GM19328 (cell line): ENCODE data around the gene ST6GALNAC5.
"Not testable (repeated sequence)": the region's sequence is repeated elsewhere in the genome, so short reads cannot be mapped to it uniquely, and the experiment has no call there.

Source experiments
- ATAC-seq: cut with Tn5 transposase; IDR thresholded peaks from one replicate; pipeline ENCODE4 v1.9.1; 2021; ENCODE audit warnings: mild to moderate bottlenecking, moderate library complexity; ENCODE audit not compliant: unreplicated experiment

Gene ST6GALNAC5

GRCh38 chr1:76867342-76868130, at the start of gene ST6GALNAC5:
Gene ST6GALNAC5, plus strand, starts transcription at chr1:76867480.
- no peak for ATAC-seq

DNA sequence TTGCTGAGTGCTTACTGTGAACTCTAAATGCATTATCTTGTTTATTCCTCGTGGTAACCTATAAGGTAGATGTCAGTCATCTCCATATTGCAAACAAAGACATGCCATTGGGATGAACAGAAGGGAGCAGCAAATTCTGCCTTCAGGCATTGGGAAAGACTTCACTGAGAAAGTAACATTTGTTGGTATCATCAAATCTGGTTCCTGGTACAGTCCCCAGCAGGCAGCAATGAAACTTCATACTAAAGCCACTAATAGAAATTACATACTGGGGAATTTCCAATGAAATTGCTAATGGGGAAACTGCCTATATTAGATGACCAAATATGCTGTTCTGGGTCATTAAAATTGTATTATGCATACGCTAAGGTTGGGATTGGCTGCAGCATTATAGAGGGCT, 47.3 kb upstream of the ST6GALNAC5 start:
- ATAC-seq, result no peak

- ATAC-seq, result not testable (repeated sequence)
These were observed 44.3 kb upstream of the ST6GALNAC5 start for GRCh38 chr1:76822961-76823360.

GRCh38 chr1:76824106-76824505, 43.2 kb upstream of the ST6GALNAC5 start:
- no peak for ATAC-seq

GRCh38 chr1:76826072-76826845, 41.0 kb upstream of the ST6GALNAC5 start:
- ATAC-seq, result no peak

GRCh38 chr1:76827066-76827465, 40.2 kb upstream of the ST6GALNAC5 start:
- ATAC-seq, result no peak

DNA sequence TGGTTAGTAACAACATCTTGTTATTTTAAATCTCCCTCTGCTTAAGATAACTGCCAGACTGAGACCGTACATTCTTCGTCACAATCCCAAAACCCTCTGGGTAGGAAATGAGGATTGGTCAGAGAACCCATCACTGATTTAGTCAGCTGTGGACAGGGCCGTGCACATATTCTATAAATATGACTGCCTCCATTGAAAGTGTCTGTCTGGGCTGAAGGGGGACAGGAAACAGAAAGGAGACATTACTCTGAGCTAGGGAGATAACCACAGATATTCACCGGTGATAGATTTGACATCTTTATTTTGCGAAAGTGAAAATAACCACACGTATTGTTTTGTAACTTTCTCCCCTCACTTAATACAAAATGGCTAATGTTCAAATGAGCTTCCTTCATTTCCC, 36.9 kb upstream of the ST6GALNAC5 start:
- no peak for ATAC-seq

DNA sequence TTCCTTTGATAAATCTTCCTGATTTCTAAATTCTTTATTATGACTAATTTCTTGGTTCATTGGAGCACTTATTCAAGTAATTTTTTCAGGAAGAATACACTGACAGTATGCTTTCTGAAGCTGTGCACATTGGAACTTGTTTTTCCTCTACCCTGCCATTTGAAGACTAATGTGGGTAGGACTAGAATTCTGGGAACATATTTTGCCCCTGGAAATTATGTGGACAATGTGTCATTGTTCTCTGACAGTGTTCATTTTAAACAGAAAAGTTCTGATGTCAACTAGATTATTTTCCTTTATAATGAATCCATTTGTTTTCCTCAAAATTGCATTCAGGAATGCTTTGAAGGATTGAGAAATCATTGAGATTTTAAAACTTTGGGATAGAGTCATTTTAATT, 34.8 kb upstream of the ST6GALNAC5 start:
- no peak for ATAC-seq

- no peak for ATAC-seq
These were observed 34.1 kb upstream of the ST6GALNAC5 start for GRCh38 chr1:76833151-76833550.

DNA sequence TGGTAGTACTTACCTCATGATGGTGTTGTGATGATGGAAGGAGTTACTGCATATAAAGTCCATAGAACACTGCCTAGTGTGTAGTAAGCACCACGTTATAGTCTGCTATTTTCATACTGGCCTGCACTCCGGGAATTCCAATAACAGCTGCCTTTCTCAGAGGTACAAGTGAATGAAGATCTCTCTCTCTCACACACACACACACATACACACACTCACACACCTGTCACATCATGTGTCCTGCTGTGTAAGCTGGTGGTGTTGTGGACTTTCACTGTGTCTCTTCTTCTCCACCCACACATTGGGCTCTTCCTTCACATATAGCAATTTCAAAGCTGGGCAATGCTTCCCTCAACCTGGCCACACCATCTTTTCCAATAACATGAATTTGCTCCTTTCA, 33.4 kb upstream of the ST6GALNAC5 start:
- no peak for ATAC-seq

DNA sequence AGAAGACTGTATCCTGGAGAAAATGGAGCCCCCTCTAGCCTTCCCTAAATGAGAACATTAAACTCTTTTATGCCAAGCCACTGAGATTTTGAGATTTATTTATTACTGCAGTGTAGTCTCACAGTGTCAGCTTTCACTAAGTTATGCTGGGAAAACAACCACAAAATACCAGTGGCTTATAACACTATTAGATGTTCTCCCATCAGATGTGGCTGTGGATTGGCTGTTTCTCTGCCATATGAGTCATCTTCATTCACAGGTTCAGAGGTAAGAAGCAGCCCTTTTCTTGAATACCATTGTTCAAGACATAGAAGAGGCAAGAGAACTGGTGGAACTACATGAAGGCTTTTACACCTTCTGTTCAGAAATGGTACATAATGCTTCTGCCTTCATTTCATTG, 32.1 kb upstream of the ST6GALNAC5 start:
- no peak for ATAC-seq

GRCh38 chr1:76840278-76840677, 27.0 kb upstream of the ST6GALNAC5 start:
- ATAC-seq, result no peak

DNA sequence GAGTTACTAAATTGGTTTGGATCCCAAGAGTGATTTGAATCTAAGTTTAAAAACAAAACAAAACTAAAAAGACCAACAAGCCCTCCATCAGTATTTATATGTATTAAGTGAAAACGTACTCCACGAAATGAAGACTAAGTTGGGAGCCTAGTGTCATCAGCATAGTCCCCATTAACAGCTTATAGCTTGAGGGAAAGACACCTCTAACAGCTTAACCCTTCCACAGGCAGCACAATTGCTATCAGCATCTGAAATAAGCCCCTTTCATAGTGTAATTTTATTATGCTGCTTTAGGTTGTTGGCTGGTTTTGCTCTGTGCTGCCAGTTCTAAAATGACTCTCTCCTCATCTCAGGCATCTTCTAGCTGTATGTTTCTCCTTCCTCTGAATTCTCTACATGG, 25.8 kb upstream of the ST6GALNAC5 start:
- no peak for ATAC-seq

DNA sequence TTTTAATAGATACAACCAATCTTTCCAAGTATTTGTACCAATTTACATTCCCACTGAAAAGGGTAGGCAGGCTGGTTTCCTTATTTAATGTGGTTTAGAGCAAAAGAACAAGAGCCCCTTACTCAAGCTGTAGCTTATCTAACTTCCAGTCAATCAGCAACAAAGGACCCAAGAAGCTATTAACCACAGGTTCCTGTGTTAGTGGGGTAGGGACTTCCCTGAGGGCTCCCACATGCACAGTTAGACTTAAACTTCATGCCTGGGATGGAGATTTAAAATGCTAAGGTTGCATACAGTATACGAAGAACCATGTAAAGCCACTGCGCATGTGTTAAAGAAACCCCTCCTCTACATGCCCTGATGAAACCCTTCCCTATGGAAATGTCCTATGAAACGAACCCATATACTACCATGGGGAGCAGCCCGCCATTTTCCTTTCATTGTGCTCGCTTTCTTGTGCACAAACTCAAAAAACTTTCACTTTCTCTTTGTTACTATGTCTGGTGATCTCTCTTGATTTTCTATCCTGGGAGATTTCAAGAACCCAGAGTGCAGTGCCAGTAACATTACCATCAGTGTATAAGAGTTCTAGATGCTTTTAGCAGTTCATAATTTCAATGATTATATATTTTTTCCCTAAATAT, 23.3 kb upstream of the ST6GALNAC5 start:
- no peak for ATAC-seq

DNA sequence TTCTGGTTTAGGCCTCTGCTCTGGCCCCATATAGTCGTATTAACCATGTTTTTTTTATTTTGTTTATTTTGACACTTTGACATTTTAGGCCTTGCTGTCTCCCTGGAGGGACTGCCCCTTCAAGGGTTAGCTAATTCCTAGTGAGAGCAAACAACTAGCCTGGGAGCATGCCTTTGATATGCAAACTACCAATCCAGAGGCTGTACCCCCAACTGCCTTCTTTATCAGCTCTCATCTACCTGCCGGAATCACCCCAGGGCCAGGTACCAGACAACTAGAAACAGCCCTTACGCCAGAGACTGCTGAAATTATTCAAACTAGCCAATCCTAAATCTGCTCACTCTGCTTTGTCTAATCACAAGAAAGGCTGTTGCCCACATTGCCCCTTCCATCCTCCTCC, 13.0 kb upstream of the ST6GALNAC5 start:
- ATAC-seq, result no peak

DNA sequence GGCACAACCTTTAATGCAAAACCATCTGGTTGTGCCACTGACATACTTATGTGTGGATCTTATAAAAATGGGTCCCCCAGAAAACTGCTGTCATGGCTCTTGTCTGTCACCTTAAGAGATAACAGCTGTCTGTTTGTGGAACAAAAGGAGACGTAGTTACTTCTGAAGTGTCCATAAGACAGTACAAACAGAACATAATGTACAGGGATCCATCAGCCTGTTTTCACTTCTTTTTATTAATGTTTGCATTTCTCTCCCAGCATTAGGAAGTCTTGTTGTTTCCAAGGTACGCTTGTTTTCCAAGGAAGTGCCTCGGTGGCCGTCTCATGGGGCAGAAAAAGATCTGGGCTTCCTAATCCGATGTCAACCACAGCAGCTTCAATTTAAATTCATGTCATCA, 11.2 kb upstream of the ST6GALNAC5 start:
- ATAC-seq, result no peak

GRCh38 chr1:76857138-76857537, 10.1 kb upstream of the ST6GALNAC5 start:
- ATAC-seq, result no peak

DNA sequence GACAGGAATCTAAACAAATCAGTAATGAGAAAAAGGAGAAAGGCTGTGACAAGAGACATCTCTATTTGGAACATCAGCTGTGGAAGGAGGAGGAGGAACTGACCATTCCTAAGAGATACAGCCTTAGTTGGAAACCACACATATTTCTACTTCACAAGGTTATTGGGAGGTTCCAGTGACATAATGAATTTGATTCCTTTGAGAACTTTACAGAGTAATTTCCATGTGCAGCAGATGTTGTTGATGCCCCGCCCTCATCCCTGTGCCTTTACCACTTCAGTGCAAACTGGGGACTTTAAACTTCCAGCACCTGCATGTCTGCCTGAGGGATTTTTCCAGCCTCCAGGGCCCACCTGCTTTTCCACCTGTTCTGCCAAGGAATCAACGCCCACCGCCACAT, 9.3 kb upstream of the ST6GALNAC5 start:
- ATAC-seq, result no peak

DNA sequence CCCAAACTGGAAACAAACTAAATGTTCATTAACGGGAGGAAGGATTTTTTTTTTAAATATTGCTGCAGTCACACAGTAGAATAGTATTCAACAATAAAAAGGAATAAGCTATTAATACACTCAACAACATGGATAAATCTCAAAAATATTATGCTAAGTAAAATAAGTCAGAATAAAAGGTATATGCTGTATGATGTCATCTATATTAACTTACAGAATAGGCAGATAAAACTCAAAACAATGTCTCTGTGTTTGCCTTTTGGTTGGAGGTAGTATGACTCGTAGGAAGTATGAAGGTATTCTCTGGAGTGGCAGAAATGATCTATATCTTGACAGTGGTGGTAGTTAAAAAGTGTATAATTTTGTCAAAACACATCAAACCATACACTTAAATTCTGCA, 6.1 kb upstream of the ST6GALNAC5 start:
- no peak for ATAC-seq

- no peak for ATAC-seq
These were observed 4.8 kb upstream of the ST6GALNAC5 start for GRCh38 chr1:76862447-76862846.

DNA sequence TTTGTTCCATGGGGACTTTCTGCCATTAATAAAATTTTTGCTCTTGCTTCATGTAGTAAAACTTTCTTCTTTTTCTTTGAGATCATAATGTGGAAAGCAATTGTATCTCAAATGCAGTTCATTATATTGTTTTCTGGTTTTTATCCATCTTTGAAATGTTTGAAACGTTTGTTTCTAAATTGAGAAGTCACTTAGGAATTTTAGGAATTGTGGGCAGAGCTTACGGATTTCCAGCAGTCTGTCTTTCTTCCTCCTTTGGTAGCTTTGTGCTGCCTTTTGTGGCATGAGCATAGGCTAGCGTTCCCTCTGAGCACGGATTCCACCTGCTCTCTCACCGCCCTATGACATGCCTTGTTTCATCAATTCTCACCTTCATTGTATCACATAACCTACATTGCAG, 2.9 kb upstream of the ST6GALNAC5 start:
- ATAC-seq, result no peak
